ENCODE results near the gene NUDT5.

The NUDT5 gene

GRCh38 chr10:12213621-12214020 lies 17.9 kb upstream of the NUDT5 start:
- in situ Hi-C loops (cut with HindIII; ENCODE audit: low pct_ligation_motif_present, low sequenced_read_pairs), result no loop called here

GRCh38 chr10:12212454-12212853 lies 16.8 kb upstream of the NUDT5 start:
- no peak for TF ChIP-seq CTCF (IDR thresholded peaks at IDR 0.05; ENCODE audit: low read depth, low read length, missing control alignments)
- no peak for DNase-seq
- Histone ChIP-seq H3K36me3 (replicated peaks) (peaks cover 50% of the 10 kb centered on the region), H3K27me3 (replicated peaks) (no peaks in the 10 kb centered on the region), H3K4me3 (ENCODE audit: low read depth, low read length) (no peak overlapping the region), H3K27ac (no peak overlapping the region)
- in situ Hi-C loops (cut with HindIII; ENCODE audit: low pct_ligation_motif_present, low sequenced_read_pairs), result no loop called here

More at GRCh38 chr10:12213621-12214020, 17.9 kb upstream of the NUDT5 start:
- Histone ChIP-seq H3K4me3 (ENCODE audit: low read depth, low read length) (no peak overlapping the region), H3K36me3 (replicated peaks) (peaks cover 53% of the 10 kb centered on the region), H3K27ac (no peak overlapping the region), H3K27me3 (replicated peaks) (no peaks in the 10 kb centered on the region)
- TF ChIP-seq CTCF (IDR thresholded peaks at IDR 0.05; ENCODE audit: low read depth, low read length, missing control alignments), result no peak
- DNase-seq, result no peak

GRCh38 chr10:12208460-12208859 lies 12.8 kb upstream of the NUDT5 start:
- Histone ChIP-seq H3K36me3 (replicated peaks) (peaks cover 37% of the 10 kb centered on the region), H3K27ac (no peak overlapping the region), H3K27me3 (replicated peaks) (no peaks in the 10 kb centered on the region), H3K4me3 (ENCODE audit: low read depth, low read length) (no peak overlapping the region)
- no peak for TF ChIP-seq CTCF (IDR thresholded peaks at IDR 0.05; ENCODE audit: low read depth, low read length, missing control alignments)
- no peak for DNase-seq
- in situ Hi-C loops (cut with HindIII; ENCODE audit: low pct_ligation_motif_present, low sequenced_read_pairs), result no loop called here

- H3K36me3 ChIP-seq (replicated peaks), result peaks cover 33% of the 10 kb centered on the region
- TF ChIP-seq CTCF (IDR thresholded peaks at IDR 0.05; ENCODE audit: low read depth, low read length, missing control alignments), result no peak
- in situ Hi-C loops (cut with HindIII; ENCODE audit: low pct_ligation_motif_present, low sequenced_read_pairs), result no loop called here
- H3K4me3 ChIP-seq (ENCODE audit: low read depth, low read length), result no peak overlapping the region
- DNase-seq, result no peak
- H3K27me3 ChIP-seq (replicated peaks), result no peaks in the 10 kb centered on the region
- H3K27ac ChIP-seq, result no peak overlapping the region
Measured at GRCh38 chr10:12207114-12207513, 11.4 kb upstream of the NUDT5 start.

- Histone ChIP-seq H3K36me3 (replicated peaks) (peaks cover 27% of the 10 kb centered on the region), H3K4me3 (ENCODE audit: low read depth, low read length) (no peak overlapping the region), H3K27me3 (replicated peaks) (no peaks in the 10 kb centered on the region), H3K27ac (no peak overlapping the region)
- TF ChIP-seq CTCF (IDR thresholded peaks at IDR 0.05; ENCODE audit: low read depth, low read length, missing control alignments), result no peak
- no peak for DNase-seq
- in situ Hi-C loops (cut with HindIII; ENCODE audit: low pct_ligation_motif_present, low sequenced_read_pairs), result no loop called here
Measured at GRCh38 chr10:12205082-12205481, 9.4 kb upstream of the NUDT5 start.

- Histone ChIP-seq H3K27ac (no peak overlapping the region), H3K36me3 (replicated peaks) (peaks cover 21% of the 10 kb centered on the region), H3K4me3 (ENCODE audit: low read depth, low read length) (no peak overlapping the region), H3K27me3 (replicated peaks) (no peaks in the 10 kb centered on the region)
- DNase-seq, result no peak
- in situ Hi-C loops (cut with HindIII; ENCODE audit: low pct_ligation_motif_present, low sequenced_read_pairs), result no loop called here
- TF ChIP-seq CTCF (IDR thresholded peaks at IDR 0.05; ENCODE audit: low read depth, low read length, missing control alignments), result no peak
Measured at GRCh38 chr10:12202226-12202625, 6.5 kb upstream of the NUDT5 start.

Data from brain microvascular endothelial cell (primary cell).